Suprapubic skin (tissue), 4 donors: ENCODE results near the gene ADCY5. TPM values are rescaled to one million over a fixed set of nuclear protein-coding genes. Genes with fewer than 3 reads are reported as not detected.

Experiments used
- total RNA-seq, 4 donors: library from RNA; depleted of rRNA; stranded (reverse); fragments of >200 nt; gene quantifications; one replicate each; pipeline ENCODE4 v1.1.0, GENCODE V29; 2016

ADCY5 gene
- total RNA-seq, 4 donors from 2014 or later, result 1.4 to 4.9 (median 4.0) TPM

Other genes with a start within 250 kb of the ADCY5 start
- gene SEC22A, start 247.1 kb downstream of the ADCY5 start, total RNA-seq, result 10 to 100 TPM; 20.1 to 43.1 (median 28.7) TPM
- gene HACD2, start 136.0 kb upstream of the ADCY5 start, total RNA-seq, result 10 to 100 TPM; 38.5 to 76.3 (median 52.6) TPM